Stimulated activated CD4-positive, alpha-beta T cell treated with anti-CD3 and anti-CD28 coated beads, Interleukin-15, amount 100 ng/mL, for 48 hours (primary cell): ENCODE results near the gene OR2A2.

Experiments
- DNase-seq, 2 donors: peaks; one replicate each; pipeline ENCODE4 v3.0.0-alpha.2; 2020; ENCODE audit warnings: low read depth in 2 of 2

Gene OR2A2

DNA sequence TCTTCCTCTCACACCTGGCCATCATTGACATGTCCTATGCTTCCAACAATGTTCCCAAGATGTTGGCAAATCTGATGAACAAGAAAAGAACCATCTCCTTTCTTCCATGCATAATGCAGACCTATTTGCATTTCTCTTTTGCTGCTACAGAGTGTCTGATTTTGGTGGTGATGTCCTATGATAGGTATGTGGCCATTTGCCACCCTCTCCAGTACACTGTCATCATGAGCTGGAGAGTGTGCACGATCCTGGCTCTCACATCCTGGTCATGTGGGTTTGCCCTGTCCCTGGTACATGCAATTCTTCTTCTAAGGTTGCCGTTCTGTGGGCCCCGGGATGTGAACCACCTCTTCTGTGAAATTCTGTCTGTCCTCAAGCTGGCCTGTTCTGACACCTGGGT, 32.8 kb downstream of the OR2A2 start:
- DNase-seq, result no peak

DNA sequence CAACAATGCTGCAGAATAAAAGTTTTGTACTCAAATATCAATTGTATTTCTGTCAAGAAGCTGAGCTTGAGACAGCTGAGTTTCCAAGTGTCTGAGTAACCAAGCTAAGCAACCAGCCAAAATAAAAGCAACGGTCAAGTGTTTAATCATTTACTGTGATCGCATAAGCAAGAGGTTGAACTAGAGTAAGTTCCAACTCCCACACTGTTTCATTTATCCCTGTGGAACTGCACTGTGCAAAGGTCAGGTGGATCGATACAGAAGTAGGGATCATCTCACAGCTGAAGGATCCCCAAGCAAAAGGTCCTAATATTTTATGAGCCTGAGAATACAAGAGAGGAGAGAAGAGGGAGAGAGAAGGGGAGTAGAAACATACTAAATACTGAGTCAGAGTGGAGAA, 35.0 kb downstream of the OR2A2 start:
- DNase-seq, result no peak

DNA sequence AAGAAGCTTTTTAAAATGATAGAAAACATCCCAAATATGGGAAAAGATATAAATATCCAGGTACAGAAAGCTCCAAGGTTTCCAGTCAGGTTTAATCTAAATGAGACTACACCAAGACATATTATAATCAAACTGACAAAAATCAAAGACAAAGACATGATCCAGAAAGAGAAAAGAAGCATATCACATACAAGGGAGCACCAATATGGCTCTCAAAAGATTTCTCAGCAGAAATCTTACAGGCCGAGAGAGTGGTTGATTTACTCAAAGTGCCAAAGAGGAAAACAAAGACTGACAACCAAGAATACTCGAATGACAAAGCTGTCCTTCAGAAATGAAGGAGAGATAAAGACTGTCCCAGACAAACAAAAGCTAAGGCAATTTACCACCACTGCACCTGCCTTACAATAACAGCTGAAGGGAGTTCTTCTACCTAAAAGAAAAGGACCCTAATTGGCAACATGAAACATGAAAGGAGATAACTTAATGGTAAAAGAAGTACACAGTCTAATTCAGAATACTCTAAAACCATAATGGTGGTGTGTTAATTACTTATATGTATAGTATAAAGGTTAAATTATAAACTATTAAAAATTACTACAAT, 38.9 kb downstream of the OR2A2 start:
- DNase-seq, result no peak

DNA sequence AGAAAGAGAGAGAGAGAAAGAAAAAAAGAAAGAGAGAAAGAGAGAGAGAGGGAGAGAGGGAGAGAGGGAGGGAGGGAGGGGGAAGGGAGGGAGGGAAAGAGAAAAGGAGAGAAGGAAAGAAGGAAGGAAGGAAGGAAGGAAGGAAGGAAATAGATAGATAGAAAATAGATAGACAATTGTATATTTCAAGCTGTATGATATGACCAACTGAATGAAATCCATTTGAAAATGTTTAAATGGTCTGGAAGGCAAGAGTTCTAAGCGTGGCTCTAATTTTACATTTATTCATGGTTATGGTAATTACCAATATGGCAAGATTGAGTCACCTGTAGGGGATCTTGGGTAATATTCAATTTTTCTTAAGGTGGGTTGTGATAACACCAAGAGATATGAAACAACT, 49.5 kb downstream of the OR2A2 start:
- no peak for DNase-seq
